ENCODE data around the gene ELMO1.

The ELMO1 gene

GRCh38 chr7:36931892-36932291 is 516.8 kb downstream of the ELMO1 start:
- no peak for DNase-seq

- no peak for DNase-seq
Observed at GRCh38 chr7:36929791-36930190, 518.9 kb downstream of the ELMO1 start.

GRCh38 chr7:36928718-36929117 is 519.9 kb downstream of the ELMO1 start:
- DNase-seq, result no peak

- no peak for DNase-seq
Observed at GRCh38 chr7:36928311-36928710, 520.4 kb downstream of the ELMO1 start.

GRCh38 chr7:36925691-36926090 is 523.0 kb downstream of the ELMO1 start:
- DNase-seq, result no peak

- DNase-seq, result no peak
Observed at GRCh38 chr7:36925207-36925606, 523.5 kb downstream of the ELMO1 start.

- DNase-seq, result no peak
Observed at GRCh38 chr7:36923943-36924436, 524.7 kb downstream of the ELMO1 start.

GRCh38 chr7:36923185-36923584 is 525.5 kb downstream of the ELMO1 start:
- no peak for DNase-seq

- no peak for DNase-seq
Observed at GRCh38 chr7:36920433-36920832, 528.2 kb downstream of the ELMO1 start.

GRCh38 chr7:36919738-36920137 is 528.9 kb downstream of the ELMO1 start:
- no peak for DNase-seq

GRCh38 chr7:36918591-36918990 is 530.1 kb downstream of the ELMO1 start:
- no peak for DNase-seq

GRCh38 chr7:36916619-36917018 is 532.0 kb downstream of the ELMO1 start:
- DNase-seq, result no peak

- no peak for DNase-seq
Observed at GRCh38 chr7:36916116-36916515, 532.5 kb downstream of the ELMO1 start.

- DNase-seq, result no peak
Observed at GRCh38 chr7:36911788-36912187, 536.9 kb downstream of the ELMO1 start.

- no peak for DNase-seq
Observed at GRCh38 chr7:36910859-36911258, 537.8 kb downstream of the ELMO1 start.

- no peak for DNase-seq
Observed at GRCh38 chr7:36910401-36910800, 538.3 kb downstream of the ELMO1 start.

GRCh38 chr7:36906956-36907635 is 541.6 kb downstream of the ELMO1 start:
- DNase-seq, result no peak

GRCh38 chr7:36906448-36906847 is 542.2 kb downstream of the ELMO1 start:
- DNase-seq, result no peak

- DNase-seq, result no peak
Observed at GRCh38 chr7:36905841-36906240, 542.8 kb downstream of the ELMO1 start.

GRCh38 chr7:36904802-36905201 is 543.9 kb downstream of the ELMO1 start:
- no peak for DNase-seq

GRCh38 chr7:36904101-36904500 is 544.6 kb downstream of the ELMO1 start:
- DNase-seq, result no peak

GRCh38 chr7:36900988-36901710 is 547.5 kb downstream of the ELMO1 start:
- no peak for DNase-seq

GRCh38 chr7:36898186-36898585 is 550.5 kb downstream of the ELMO1 start:
- no peak for DNase-seq

- DNase-seq, result no peak
Observed at GRCh38 chr7:36896956-36897590, 551.6 kb downstream of the ELMO1 start.

All from activated effector memory CD4-positive, alpha-beta T cell treated with anti-CD3 and anti-CD28 coated beads, Interleukin-2, amount 50 U/mL, for 16 hours (primary cell).